ENCODE results near the gene HIGD2B.
A peak's percentile ranks its signal among the peaks of the same experiment; 100 is the strongest.
"Not testable (repeated sequence)": the region's sequence is repeated elsewhere in the genome, so short reads cannot be mapped to it uniquely, and the experiment has no call there.

HIGD2B gene

DNA sequence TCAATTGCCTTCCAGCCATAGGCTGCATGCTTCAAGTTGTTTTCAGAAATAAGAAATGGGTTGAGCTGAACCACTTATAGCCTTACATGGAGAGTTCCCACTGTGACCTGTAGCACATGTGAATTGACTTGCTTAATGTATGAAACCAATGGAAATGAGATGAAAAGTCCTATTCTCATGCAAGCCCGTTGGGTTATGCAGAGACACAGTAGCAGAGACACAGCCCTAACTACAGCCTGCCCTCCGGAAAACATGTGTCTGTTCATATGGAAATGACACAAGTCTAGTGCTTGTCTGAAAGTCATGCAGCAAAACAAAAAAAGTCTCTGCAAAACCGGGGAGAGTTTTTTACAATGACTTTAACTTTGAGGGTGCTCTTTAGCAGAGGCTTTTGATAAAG is 14.5 kb downstream of the HIGD2B start:
- no peak for DNase-seq

DNA sequence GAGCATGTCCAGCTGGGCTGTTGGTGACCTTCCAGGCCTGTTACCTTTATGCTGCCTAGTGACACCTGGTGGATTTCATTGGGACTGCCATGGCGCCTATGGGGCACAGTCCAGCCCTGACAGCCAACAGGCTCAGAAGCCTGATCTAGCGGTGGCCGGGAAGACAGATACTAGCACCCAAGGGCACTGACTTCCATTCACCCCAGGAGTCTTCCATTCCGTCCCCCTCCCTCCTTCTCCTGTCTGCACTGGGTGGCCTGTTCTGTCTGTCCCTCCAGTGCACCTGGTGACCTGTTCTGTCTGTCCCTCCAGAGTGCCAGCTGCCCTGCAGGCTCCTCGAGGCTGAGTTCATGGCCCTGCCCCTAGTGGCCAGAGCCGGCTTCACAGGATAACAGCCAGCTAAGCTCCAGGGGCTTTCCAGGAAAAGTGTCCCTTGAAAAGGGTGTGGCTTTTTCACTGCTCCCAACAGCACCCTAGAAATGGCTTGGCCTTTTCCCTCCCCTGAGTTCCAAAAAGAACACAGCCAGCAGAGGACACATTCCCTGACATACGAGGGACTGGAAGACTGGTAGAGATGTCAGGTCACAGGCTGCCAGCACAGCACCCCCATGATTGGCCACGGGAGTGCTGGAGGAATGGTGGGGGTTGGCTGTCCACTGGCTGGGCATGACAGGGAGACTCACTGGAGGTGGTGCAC is 15.2 kb downstream of the HIGD2B start:
- DNase-seq: peak; percentile 42

DNA sequence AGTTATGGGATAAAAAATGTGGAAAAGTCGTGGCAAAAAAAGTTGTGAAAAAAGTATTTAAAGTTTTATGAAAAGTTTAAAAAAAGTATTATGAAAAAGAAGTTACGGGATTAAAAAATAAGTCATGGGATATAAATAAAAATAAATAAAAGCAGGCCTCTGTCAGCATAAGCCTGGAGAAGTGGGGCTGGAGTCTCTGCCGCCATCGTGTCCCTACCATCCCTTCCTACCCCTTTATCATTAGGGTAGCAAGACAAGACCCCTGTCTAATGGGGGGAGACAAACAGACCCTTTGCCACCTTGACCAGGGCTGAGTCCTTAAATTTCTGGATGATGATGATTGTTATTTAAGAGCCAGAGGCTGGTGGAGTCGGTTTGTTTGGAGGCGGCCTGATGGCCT is 16.2 kb downstream of the HIGD2B start:
- not testable (repeated sequence) for DNase-seq

DNA sequence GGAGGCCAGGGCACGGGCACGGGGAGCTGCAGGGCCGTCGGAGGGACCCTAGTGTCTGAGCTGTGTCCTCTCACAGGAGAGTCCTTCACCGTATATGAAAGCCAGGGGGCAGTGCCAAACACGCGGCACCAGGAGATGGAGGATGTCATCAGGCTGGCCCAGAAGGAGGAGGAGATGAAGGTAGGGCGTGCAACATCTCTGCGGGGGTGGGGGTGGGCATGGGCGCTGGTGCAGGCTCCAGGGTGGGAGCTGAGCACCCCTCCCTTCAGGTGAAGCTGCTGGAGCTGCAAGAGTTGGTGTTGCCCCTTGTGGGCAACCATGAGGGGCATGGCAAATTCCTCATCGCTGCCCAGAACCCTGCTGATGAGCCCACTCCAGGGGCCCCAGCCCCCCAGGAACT is 20.3 kb downstream of the HIGD2B start:
- DNase-seq: not testable (repeated sequence)

DNA sequence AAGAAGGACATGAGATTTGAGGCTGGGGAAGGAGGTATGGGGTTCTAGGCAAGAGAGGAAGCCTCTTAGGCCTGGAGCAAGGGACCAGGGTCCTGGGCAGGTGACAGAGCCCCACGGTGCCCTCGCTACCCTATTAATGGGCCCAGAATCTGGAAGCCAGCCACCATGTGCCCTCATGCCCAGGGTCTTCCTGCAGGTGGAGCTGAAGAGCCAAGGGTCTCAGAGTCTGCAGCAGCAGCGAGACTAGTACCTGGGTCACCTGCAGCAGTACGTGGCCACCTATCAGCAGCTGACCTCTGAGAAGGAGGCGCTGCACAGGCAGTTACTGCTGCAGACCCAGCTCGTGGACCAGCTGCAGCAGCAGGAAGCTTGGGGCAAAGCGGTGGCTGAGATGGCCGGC is 22.1 kb downstream of the HIGD2B start:
- not testable (repeated sequence) for DNase-seq

DNA sequence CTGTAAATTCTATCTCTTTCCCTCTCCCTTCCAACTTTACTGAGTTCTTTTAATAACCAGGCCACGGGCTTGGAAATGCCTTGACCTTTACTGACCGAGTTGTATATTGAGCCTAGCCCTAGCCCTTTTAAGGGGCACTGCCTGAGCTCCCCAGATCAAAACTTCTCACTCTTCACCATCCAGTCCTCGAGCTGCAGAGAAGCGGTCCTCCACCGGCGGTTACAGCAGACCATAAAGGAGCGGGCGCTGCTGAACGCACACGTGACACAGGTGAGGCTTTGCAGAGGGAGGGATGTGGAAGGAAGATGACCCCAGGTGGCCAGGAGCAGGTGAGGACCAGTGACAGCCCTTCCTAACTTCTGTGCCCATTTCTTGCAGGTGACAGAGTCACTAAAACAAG is 24.9 kb downstream of the HIGD2B start:
- DNase-seq: not testable (repeated sequence)

DNA sequence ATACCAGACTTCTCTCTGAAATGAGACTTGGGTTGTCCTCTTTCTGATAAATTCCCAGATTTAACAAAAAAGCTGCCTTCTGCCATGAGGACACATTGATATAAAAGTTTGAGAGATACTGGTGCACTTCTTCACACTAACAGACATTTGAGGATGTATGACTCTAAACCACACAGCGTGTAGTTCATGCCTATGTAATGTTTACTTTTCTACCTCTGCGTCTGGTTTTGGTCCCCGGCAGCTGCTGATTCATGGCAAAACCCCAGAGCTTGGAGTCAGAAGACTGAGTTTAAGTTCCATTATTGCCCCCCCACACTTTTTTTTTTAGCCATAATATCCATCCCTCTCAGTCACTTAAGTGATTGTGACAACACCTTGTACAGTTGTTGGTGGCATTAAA is 30.0 kb downstream of the HIGD2B start:
- DNase-seq: not testable (repeated sequence)

DNA sequence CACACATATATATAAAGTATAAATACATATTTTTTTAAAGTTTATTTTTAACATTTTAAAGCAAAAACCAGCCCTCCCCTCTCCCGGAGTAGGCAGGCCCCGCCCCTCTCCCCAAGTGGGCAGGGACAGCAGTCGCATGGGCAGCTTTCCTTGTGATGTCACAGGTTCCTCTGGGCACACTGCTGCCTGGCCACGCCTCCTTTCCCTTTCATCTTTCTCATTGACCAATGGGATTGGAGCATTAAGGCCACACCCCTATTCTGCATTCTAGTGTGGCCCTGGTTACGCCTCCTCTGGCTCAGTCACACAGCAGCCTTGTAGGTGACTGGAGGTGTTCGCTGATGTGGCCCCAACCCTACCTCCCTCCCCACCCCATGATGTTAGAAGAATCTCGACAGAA is 31.6 kb downstream of the HIGD2B start, which contains the start of gene GOLGA6B:
Gene GOLGA6B, plus strand, starts transcription at position 301 of the 400 bp plus-strand sequence. Its CDS starts 41 bp downstream, at position 342.
- not testable (repeated sequence) for DNase-seq

DNA sequence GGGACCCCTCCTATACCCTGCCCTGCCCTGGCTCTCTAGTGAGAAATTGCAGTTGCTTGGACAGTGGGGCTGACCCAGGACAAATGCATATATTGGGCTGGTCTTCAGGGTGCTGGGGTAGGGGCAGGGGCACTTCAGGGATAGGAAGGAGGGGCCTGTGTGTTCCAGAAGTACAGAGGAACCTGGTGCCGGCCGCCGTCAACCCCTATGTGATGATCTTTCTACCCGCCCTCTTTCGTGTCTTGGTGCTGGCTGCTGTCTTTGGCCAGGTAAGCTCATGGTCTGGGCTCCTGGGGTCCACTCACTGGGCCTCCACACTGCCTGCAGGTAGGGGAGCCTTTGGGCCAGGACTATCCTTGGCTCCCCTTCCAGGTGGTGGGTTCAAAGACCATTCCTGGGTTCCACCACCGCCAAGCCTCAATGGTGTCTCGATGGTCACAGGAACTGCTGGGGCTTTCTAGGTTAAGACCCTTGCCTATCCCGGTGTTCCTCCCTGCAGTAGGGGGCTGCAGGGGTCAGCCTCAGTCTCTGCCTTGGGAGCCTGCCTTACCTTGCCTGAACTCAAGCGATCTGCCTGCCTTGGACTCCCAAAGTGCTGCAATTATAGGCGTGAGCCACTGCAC is 37.2 kb downstream of the HIGD2B start:
- DNase-seq: not testable (repeated sequence)

DNA sequence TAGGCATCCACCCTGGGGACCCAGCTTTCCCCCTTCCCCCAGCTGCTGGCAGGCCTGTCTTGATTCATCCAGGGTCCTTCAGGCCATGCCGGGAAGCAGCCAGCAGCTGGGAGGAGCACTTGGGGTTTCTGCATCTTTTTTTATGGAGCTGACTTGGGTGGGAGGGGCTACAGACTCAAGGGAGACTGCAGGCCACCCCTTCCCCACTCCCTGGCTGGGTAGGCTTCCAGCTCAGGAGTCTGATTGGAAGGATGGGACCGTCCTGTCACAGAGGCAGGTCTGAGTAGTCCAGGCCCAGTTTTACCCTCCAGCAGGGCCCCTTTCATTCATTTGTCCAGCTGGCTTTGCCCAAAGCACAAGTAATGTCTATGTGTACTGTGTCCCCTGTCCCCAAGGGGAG is 43.7 kb downstream of the HIGD2B start:
- not testable (repeated sequence) for DNase-seq

DNA sequence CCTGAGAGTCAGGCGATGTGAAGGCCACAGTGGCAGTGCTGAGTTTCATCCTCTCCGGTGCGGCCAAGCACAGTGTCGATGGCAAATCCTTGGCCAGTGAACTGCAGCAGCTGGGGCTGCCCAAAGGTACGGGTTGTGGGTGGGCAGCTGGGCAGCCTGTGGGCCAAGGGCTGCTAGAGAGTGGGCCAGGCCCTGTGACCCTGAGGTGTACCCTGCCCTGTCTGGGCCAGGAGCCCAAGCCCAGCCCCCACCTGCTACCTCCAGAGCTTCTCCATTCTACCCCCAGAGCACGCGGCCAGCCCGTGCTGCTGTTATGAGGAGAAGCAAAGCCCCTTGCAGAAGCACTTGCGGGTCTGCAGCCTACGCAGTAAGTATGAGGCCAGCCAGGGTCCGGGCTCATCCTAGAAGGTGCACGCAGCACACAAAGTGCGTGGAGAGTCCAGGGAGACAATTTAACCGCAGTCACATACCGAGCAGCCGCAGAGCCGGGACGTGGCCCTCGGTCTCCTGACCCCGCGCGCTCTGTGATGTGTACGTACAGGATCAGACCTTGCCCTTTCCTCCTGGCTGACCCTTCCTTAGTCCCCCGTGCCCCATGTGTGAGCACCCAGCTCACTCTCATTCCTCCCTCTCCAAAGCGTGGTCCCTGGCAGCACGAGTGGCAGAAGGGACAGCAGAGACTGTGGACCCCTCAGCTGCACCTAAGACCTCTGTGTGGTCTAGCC is 46.1 kb downstream of the HIGD2B start:
- DNase-seq: not testable (repeated sequence)

DNA sequence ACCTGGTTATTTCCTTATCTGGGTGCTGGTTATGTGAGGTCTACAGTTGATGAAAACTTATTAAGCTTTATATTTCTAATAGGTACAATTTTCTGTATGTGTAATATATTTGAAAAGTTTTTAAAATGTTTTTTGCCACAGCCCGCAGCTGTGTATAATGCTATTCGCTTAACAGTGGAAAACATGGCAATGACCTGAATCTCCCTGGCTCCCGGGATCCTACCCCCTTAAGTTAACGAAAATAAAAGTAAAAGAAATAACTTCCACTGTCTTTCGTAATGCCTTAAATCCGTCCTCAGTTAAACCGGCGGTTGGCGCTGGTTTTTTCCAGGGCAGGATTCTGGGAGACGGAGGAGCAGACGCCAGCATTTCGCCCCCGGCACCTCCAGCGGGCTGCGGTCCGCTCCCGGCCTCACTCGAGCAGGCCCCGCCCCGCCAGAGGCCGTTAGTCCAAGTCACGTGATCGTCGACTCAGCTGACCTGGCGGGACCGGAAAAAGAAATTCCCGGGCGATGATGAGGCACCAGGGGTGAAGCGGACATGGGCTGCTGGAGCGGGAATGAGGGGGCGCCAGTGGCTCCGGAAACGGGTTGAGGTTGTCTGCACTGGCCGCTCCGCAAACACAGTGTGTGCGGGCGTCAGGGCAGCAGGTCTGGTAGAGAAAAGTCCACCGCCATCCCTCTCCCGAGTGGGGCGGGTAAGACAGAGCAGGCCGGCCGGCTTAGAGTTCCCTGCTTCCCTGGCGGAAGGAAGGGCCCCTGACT is 49.3 kb downstream of the HIGD2B start:
- peak; percentile 85 for DNase-seq

DNA sequence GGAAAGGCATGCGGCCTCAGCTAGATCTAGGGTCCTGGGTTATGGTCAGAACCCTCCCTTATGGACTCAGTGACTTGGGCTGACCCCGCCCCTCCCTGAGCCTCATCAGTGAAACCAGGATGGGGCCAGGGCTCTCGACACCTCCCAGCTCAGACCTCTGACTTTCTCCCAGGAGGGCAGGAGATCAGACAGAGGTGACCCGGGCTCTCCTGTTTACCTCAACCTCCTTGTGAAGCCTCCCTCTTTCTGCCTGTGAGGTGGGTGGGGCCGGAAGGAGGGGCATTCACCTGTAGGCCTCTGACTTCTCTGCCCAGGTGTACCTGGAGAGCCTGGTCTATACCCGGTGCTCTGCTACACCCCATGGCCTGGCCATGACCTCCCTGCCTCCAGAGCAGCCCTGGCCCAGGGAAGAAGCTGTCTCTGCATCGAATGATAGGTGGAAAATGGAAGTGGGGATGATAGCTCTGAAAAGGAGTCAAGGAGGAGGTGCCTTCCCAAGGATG is 56.9 kb downstream of the HIGD2B start:
- DNase-seq: not testable (repeated sequence)

DNA sequence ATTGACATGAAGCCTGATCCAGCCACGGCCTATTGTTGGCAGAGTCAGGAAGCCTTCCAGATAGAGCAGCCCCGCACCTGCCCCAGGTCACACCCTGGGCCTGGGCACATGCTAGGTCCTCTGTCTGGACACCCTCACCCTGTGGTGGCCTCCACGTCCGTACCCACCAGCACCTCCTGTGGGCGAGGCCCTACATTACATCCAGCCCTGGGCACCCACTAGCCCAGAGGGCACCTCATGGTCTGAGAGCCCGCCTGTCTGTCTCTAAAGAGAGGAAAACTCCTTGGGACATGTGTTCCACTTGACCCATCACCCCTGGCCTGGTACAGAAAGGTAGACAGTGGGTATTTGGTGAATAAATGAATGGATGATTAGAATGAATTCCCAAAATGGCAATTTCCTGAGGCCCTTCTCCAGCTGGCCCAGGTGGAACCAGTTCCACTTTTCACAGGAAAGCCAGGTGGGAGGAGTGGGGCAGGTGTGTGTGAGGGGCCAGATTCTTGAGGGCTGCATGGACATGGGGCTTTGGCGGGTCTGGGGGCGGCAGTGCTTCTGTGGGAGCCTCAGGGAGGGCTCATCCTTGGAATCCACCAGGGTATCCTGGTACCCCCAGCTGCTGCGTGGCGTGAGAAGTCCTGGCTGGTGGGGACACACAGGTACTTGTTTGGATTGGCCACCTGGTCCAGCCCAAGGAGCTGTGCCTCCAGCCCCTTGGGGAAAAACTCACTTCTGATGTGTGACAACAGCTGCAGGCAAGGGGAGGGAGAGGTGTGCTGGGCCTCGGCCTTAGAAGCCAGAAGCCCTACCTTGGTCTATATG is 57.5 kb downstream of the HIGD2B start:
- DNase-seq: not testable (repeated sequence)

DNA sequence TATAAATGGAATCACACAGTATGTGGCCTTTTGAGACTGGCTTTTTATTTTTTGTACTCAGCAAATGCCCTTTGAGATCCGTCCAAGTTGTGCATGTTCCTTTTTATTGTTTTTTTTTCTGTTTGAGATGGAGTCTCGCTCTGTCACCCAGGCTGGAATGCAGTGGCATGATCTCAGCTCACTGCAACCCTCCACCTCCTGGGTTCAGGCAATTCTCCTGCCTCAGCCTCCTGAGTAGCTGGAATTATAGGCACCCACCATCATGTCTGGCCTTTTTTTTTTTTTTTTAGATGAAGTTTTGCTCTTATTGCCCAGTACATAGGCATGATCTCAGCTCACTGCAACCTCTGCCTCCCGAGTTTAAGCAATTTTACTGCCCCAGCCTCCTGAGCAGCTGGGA is 59.8 kb downstream of the HIGD2B start:
- not testable (repeated sequence) for DNase-seq

Measured in fibroblast of skin of abdomen (primary cell).